PC-9 (cell line): Measurements from ENCODE around the gene OSBPL8. TPM values are rescaled to one million over a fixed set of nuclear protein-coding genes. Genes with fewer than 3 reads are reported as not detected.

Experiments
- BruUV-seq: library from RNA; stranded (reverse); fragments of 400-500 nt; replicated peaks from 2 replicates; lab custom pipeline; 2021; lab: Mats Ljungman, UMichigan
- CTCF ChIA-PET: fragments of 300-600 bp; sonication (Branson Sonifier 250); formaldehyde crosslinking; loops from one replicate; lab custom pipeline; 2022; ENCODE audit warnings: antibody characterized with exemption; lab: Charles Lee
- POLR2A ChIA-PET: fragments of 300-600 bp; sonication (Branson Sonifier 250); formaldehyde crosslinking; loops from one replicate; lab custom pipeline; 2022; ENCODE audit warnings: antibody characterized with exemption; ENCODE audit not compliant: unreplicated experiment; lab: Charles Lee
- DNase-seq, 2 experiments: peaks; one replicate each; pipeline versions ENCODE4 v3.0.0 to v3.0.0-alpha.2; 2015 to 2022; ENCODE audit warnings: mixed read lengths in 1 of 2
- H2AFZ ChIP-seq: fragments of 200-600 bp; sonication (generic); 2 replicates; pipeline ENCODE4 v1.8.1; 2017; ENCODE audit warnings: antibody characterized with exemption
- H3F3A ChIP-seq: fragments of 200-600 bp; sonication (generic); 2 replicates; pipeline ENCODE4 v1.8.1; 2017; ENCODE audit warnings: antibody characterized with exemption, mild to moderate bottlenecking, low read depth; ENCODE audit not compliant: insufficient read depth
- H3K27ac ChIP-seq: fragments of 200-600 bp; sonication (generic); 2 replicates; pipeline ENCODE4 v1.6.1; 2016; ENCODE audit warnings: mixed run types
- H3K27me3 ChIP-seq: fragments of 200-600 bp; sonication (generic); 2 replicates; pipeline ENCODE4 v1.6.1; 2016; ENCODE audit warnings: low read depth, mixed run types; ENCODE audit not compliant: insufficient read depth
- H3K36me3 ChIP-seq: fragments of 200-600 bp; sonication (generic); 2 replicates; pipeline ENCODE4 v1.6.1; 2016; ENCODE audit warnings: low read depth, mixed run types
- H3K4me1 ChIP-seq: fragments of 200-600 bp; sonication (generic); replicated peaks from 2 replicates; pipeline ENCODE4 v1.6.1; 2016; ENCODE audit warnings: mixed run types; ENCODE audit not compliant: insufficient read depth
- H3K4me2 ChIP-seq: fragments of 200-600 bp; sonication (generic); 2 replicates; pipeline ENCODE4 v1.6.1; 2017; ENCODE audit warnings: mixed run types
- H3K4me3 ChIP-seq: fragments of 200-600 bp; sonication (generic); 2 replicates; pipeline ENCODE4 v1.6.1; 2016; ENCODE audit warnings: mixed run types
- H3K79me2 ChIP-seq: fragments of 200-600 bp; sonication (generic); 2 replicates; pipeline ENCODE4 v1.6.1; 2017; ENCODE audit warnings: low read depth, mixed run types
- H3K9me2 ChIP-seq: fragments of 200-600 bp; sonication (generic); 2 replicates; pipeline ENCODE4 v1.8.1; 2017; ENCODE audit warnings: mild to moderate bottlenecking; ENCODE audit not compliant: insufficient read depth
- H3K9me3 ChIP-seq: fragments of 200-600 bp; sonication (generic); 2 replicates; pipeline ENCODE4 v1.8.1; 2016; ENCODE audit warnings: low read depth; ENCODE audit not compliant: insufficient read depth
- H4K20me1 ChIP-seq: fragments of 200-600 bp; sonication (generic); 2 replicates; pipeline ENCODE4 v1.8.1; 2017; ENCODE audit not compliant: insufficient read depth
- EZH2 ChIP-seq: fragments of 200-600 bp; sonication (generic); IDR thresholded peaks from 2 replicates; pipeline ENCODE4 v1.8.0; 2017; ENCODE audit warnings: antibody characterized with exemption, low read depth
- intact Hi-C: fragments of 100-400 bp; cut with micrococcal nuclease; formaldehyde crosslinking; loops from one replicate; pipeline ENCODE4 v1.10.0; 2022; ENCODE audit not compliant: unreplicated experiment
- total RNA-seq: library from RNA; stranded (reverse); gene quantifications from 2 replicates; pipeline ENCODE4 v1.2.3, GENCODE V29; 2021
- TF ChIP-seq, protein P1 (sequence below): fragments of 200-600 bp; sonication (generic); conservative IDR thresholded peaks from 2 replicates; pipeline ENCODE4 v1.6.1; 2017; ENCODE audit warnings: mixed run types, antibody characterized with exemption, mild to moderate bottlenecking, moderate library complexity

The OSBPL8 gene
- total RNA-seq, 1 experiment from 2014 or later = 53.2 TPM

DNA sequence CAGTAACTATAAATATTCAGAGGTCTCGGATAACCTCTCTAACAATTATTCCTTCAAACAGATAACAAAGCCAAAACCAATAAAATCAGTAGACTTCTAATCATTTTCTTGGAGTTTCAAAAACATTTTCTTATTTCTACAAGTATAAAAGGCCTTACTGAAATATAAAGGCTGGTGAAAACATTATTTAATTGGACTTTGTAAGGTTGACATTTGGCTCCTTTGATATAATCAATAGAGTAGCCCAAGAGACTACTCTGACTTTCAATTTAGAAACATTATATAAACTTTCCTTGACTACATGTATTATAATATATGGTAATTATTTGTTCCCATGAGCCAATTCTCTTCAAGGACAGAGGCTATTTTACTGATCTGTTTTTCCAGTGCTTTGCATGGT lies 68.3 kb downstream of the OSBPL8 start:
- Histone ChIP-seq H3F3A (no peaks in the 10 kb centered on the region), H3K79me2 (no peaks in the 10 kb centered on the region), H2AFZ (no peak overlapping the region), H3K4me2 (no peak overlapping the region), H3K36me3 (no peaks in the 10 kb centered on the region), H3K9me3 (no peaks in the 10 kb centered on the region), H4K20me1 (no peaks in the 10 kb centered on the region), H3K27ac (no peak overlapping the region), H3K4me3 (no peak overlapping the region), H3K4me1 (no peaks in the 10 kb centered on the region), H3K27me3 (no peaks in the 10 kb centered on the region), H3K9me2 (no peaks in the 10 kb centered on the region)
- no peak for DNase-seq
- no peak for TF ChIP-seq EZH2
- TF ChIP-seq, protein P1, sequence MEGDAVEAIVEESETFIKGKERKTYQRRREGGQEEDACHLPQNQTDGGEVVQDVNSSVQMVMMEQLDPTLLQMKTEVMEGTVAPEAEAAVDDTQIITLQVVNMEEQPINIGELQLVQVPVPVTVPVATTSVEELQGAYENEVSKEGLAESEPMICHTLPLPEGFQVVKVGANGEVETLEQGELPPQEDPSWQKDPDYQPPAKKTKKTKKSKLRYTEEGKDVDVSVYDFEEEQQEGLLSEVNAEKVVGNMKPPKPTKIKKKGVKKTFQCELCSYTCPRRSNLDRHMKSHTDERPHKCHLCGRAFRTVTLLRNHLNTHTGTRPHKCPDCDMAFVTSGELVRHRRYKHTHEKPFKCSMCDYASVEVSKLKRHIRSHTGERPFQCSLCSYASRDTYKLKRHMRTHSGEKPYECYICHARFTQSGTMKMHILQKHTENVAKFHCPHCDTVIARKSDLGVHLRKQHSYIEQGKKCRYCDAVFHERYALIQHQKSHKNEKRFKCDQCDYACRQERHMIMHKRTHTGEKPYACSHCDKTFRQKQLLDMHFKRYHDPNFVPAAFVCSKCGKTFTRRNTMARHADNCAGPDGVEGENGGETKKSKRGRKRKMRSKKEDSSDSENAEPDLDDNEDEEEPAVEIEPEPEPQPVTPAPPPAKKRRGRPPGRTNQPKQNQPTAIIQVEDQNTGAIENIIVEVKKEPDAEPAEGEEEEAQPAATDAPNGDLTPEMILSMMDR = no peak
- CTCF ChIA-PET = interaction anchor here (0.6 kb wide), 1 partner anchor 98 kb away, joined by 4 read pairs; no protein-coding TSS in a partner anchor
- intact Hi-C loops = no loop called here
- no TSS peak for BruUV-seq
- POLR2A ChIA-PET = no interaction called here

DNA sequence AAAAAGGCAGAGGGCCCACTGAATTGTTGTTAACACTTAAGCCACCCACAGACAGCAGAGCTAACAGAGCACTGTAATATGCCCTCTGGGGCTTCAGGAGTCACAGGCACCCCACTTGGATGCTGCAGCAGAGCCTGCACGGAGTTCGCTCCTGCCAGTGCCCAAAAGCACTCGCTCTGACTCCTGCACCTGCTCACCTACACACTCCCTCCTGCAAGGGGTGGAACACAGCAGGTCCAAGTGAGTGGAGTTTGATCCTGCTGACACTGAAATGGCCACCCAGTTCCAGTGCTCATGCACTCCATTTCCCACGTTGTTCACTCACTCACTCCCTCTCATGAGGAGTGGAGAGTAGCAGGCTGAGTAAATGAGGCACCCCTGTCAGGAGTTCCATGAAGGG lies 68.8 kb downstream of the OSBPL8 start:
- Histone ChIP-seq H3K9me2 (no peaks in the 10 kb centered on the region), H3K27ac (no peak overlapping the region), H3K4me3 (no peak overlapping the region), H3K9me3 (no peaks in the 10 kb centered on the region), H3K4me2 (no peak overlapping the region), H2AFZ (no peak overlapping the region), H3K4me1 (no peaks in the 10 kb centered on the region), H3K27me3 (no peaks in the 10 kb centered on the region), H3K79me2 (no peaks in the 10 kb centered on the region), H3F3A (no peaks in the 10 kb centered on the region), H4K20me1 (no peaks in the 10 kb centered on the region), H3K36me3 (no peaks in the 10 kb centered on the region)
- intact Hi-C loops = no loop called here
- CTCF ChIA-PET = interaction anchor here (0.6 kb wide), 1 partner anchor 98 kb away, joined by 4 read pairs; no protein-coding TSS in a partner anchor
- no peak for DNase-seq
- no TSS peak for BruUV-seq
- no peak for TF ChIP-seq EZH2
- TF ChIP-seq, protein P1 = no peak
- POLR2A ChIA-PET = no interaction called here

DNA sequence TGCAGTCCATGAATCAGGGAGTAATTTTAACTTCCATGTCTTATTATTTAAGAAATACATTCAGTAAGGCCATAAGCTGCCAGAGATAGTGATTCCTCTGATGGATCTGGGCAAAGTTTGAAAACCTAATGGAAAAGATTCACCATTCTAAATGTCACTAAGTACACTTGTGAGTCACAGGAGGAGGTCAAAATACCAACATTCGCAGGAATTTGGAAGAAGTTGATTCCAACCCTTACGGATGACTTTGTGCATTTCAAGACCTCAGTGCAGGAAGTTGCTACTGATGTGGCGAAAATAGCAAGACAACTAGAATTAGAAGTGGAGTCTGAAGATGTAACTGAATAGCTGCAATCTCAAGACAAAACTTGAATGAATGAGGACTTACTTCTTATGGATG lies 69.8 kb downstream of the OSBPL8 start:
- Histone ChIP-seq H3K4me2 (no peak overlapping the region), H3K9me3 (no peaks in the 10 kb centered on the region), H3K27ac (no peak overlapping the region), H3K36me3 (no peaks in the 10 kb centered on the region), H3F3A (no peaks in the 10 kb centered on the region), H3K4me1 (no peaks in the 10 kb centered on the region), H3K79me2 (no peaks in the 10 kb centered on the region), H3K4me3 (no peak overlapping the region), H2AFZ (no peak overlapping the region), H3K27me3 (no peaks in the 10 kb centered on the region), H4K20me1 (no peaks in the 10 kb centered on the region), H3K9me2 (no peaks in the 10 kb centered on the region)
- BruUV-seq = no TSS peak
- CTCF ChIA-PET = no interaction called here
- DNase-seq = no peak
- TF ChIP-seq, protein P1 = no peak
- intact Hi-C loops = no loop called here
- POLR2A ChIA-PET = no interaction called here
